Spinal cord (tissue), 10 donors: Measurements from ENCODE around the gene CCDC91. TPM values are rescaled to one million over a fixed set of nuclear protein-coding genes. Genes with fewer than 3 reads are reported as not detected.
A peak's percentile ranks its signal among the peaks of the same experiment; 100 is the strongest.

Experiments
- DNase-seq, 6 donors: peaks; one replicate each; pipeline versions ENCODE4 v3.0.0 to v3.0.0-alpha.2; 2013 to 2015; ENCODE audit warnings: low spot score in 6 of 6, low read depth in 4 of 6
- H3K27ac ChIP-seq: one replicate; pipeline ENCODE4 v1.5.1; 2013; ENCODE audit warnings: low read depth, low read length, control low read depth
- H3K27me3 ChIP-seq: one replicate; pipeline ENCODE4 v1.6.1; 2013; ENCODE audit warnings: low read length; ENCODE audit not compliant: control insufficient read depth, insufficient read depth
- H3K36me3 ChIP-seq: one replicate; pipeline ENCODE4 v1.6.1; 2013; ENCODE audit warnings: low read length; ENCODE audit not compliant: control insufficient read depth, insufficient read depth
- H3K4me1 ChIP-seq: one replicate; pipeline ENCODE4 v1.6.1; 2013; ENCODE audit warnings: low read length; ENCODE audit not compliant: control insufficient read depth, insufficient read depth
- H3K4me3 ChIP-seq: one replicate; pipeline ENCODE4 v1.5.1; 2013; ENCODE audit warnings: low read depth, low read length, control low read depth
- H3K9me3 ChIP-seq: one replicate; pipeline ENCODE4 v1.6.1; 2013; ENCODE audit warnings: low read length; ENCODE audit not compliant: control insufficient read depth, insufficient read depth
- WGBS: methylation state at CpG from one replicate; pipeline ENCODE4 v1.1.5; 2013; ENCODE audit warnings: missing lambda C conversion rate; ENCODE audit not compliant: insufficient coverage; 5-methylcytosine and 5-hydroxymethylcytosine counted together
- polyA plus RNA-seq, 2 donors: library from polyadenylated mRNA; unstranded; fragments of 120-200 nt; gene quantifications; one replicate each; pipeline ENCODE4 v1.2.1, GENCODE V29; 2013; ENCODE audit not compliant: insufficient read length in 2 of 2
- total RNA-seq, 2 donors: library from RNA; depleted of rRNA in 1 of 2; stranded (reverse); fragments of 120-200 nt in 1 of 2; fragments of >200 nt in 1 of 2; gene quantifications; one replicate each; pipeline versions ENCODE4 v1.2.3 to v1.2.4, GENCODE V29; 2013 to 2014
- donor health status: healthy.

Gene CCDC91
- total and polyA plus RNA-seq, 4 donors, result 29.8 to 64.9 (median 46.6) TPM

- Histone ChIP-seq H3K27me3 (no peaks in the 10 kb centered on the region), H3K4me1 (no peaks in the 10 kb centered on the region), H3K36me3 (no peaks in the 10 kb centered on the region), H3K9me3 (peaks cover 2% of the 10 kb centered on the region), H3K27ac (no peak overlapping the region), H3K4me3 (no peak overlapping the region)
- no CpG with 5 or more reads among the region's 2 CpGs for whole genome bisulfite sequencing
- peak in 2 of 6 donors; percentile 22 to 62 for DNase-seq
Observed at GRCh38 chr12:28540324-28540714, 350.1 kb downstream of the CCDC91 start.

DNA sequence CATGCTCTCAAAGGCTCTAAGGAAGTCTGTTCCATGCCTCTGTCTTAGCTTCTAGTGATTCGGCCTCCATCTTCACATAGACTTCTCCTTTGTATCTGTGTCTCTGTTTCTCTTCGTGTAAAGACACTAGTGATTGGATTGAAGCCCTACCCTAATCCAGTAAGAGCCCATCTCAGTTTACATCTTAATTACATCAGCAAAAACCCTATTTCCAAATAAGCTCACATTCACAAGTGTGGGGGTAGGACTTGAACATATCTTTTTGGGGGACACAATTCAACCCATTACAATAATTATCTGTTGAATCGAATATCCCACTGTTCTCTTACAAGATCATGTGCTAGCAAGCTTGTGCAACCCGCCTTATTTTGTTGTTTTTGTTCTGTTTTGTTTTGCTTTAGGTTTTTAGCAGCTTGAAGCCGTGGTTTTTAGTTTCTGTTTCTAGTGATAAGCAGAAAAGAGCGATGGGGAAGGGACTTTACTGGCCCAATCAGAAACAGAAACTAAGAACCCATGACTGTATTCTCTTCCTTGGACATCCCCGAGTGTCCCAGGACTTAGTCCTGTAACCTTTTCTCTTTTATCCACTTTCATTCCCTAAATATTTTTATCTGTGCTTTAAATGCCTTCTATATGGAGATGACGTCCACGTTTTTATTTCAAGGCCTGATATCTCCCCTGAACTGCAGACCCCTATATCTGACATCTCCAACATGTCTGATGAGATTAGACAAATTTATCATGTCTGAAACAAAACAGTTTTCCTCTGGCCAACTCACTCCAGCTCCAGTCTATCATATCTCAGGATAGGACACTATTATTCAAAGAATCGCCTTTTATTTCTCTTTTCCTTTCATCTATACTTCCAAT is 353.0 kb downstream of the CCDC91 start:
- 94% methylated on average over 1 of the region's 10 CpGs for WGBS
- H3K4me3 ChIP-seq, result no peak overlapping the region
- H3K9me3 ChIP-seq, result peaks cover 2% of the 10 kb centered on the region
- H3K4me1 ChIP-seq, result no peaks in the 10 kb centered on the region
- no peak for DNase-seq
- H3K36me3 ChIP-seq, result no peaks in the 10 kb centered on the region
- no peaks in the 10 kb centered on the region for H3K27me3 ChIP-seq
- H3K27ac ChIP-seq, result no peak overlapping the region

DNA sequence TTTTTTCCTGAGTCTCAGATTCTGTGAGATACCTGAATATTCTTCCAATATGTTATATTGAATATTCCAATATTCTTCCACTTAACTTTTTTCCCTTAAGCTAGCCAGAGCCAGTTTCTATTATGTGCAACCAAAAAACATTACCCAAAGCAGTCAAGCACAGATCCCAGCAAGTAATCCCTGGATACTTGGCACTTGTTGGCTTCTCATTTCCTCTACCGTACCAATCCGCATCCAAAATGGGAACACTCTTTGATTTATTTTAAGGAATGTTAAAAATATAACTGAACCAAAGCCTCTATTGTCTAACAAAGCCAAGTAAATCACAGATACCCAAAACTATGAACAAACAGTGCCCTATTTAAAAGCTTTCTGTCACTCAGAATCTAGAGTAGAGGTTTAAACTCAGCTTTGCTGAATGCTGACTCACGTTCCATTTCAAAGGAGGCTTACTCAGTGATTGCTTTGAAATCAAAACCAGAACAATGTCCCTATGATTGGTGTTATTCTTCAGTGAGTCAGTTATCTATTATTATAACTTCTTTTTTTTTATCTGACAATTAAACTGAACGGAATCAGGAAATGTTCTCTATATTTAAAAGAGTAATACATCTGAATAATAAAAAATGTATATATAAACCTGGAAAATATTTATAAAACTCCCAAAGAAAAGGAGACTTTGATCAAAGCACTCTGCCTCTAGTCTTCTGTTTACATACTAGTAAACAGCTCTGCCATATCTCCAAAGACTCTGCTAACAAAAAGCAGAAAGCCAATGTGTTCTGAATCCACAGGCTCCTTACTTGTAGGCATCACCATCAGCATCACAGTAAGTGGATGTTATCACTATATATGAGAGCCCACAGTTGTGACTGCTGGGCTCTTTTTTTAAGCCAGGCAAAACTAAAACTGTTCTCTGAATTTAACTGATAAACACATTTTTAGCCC is 360.8 kb downstream of the CCDC91 start:
- H3K36me3 ChIP-seq, result no peaks in the 10 kb centered on the region
- no peaks in the 10 kb centered on the region for H3K27me3 ChIP-seq
- no peak overlapping the region for H3K27ac ChIP-seq
- no peak for DNase-seq
- no peak overlapping the region for H3K4me3 ChIP-seq
- no peaks in the 10 kb centered on the region for H3K9me3 ChIP-seq
- H3K4me1 ChIP-seq, result no peaks in the 10 kb centered on the region
- no CpG with 5 or more reads among the region's 4 CpGs for WGBS

- H3K27me3 ChIP-seq, result no peaks in the 10 kb centered on the region
- no peak overlapping the region for H3K4me3 ChIP-seq
- WGBS, result 96% methylated on average over 2 of the region's 4 CpGs
- H3K36me3 ChIP-seq, result no peaks in the 10 kb centered on the region
- H3K27ac ChIP-seq, result no peak overlapping the region
- peak in 1 of 6 donors; percentile 45 for DNase-seq
- no peaks in the 10 kb centered on the region for H3K4me1 ChIP-seq
- no peaks in the 10 kb centered on the region for H3K9me3 ChIP-seq
Observed at GRCh38 chr12:28552251-28552970, 362.2 kb downstream of the CCDC91 start.

GRCh38 chr12:28555748-28556147 is 365.5 kb downstream of the CCDC91 start:
- no CpG with 5 or more reads among the region's 4 CpGs for WGBS
- no peaks in the 10 kb centered on the region for H3K9me3 ChIP-seq
- H3K4me3 ChIP-seq, result no peak overlapping the region
- no peaks in the 10 kb centered on the region for H3K4me1 ChIP-seq
- H3K27me3 ChIP-seq, result no peaks in the 10 kb centered on the region
- DNase-seq, result peak in 2 of 6 donors; percentile 7 to 22
- no peaks in the 10 kb centered on the region for H3K36me3 ChIP-seq
- H3K27ac ChIP-seq, result no peak overlapping the region

DNA sequence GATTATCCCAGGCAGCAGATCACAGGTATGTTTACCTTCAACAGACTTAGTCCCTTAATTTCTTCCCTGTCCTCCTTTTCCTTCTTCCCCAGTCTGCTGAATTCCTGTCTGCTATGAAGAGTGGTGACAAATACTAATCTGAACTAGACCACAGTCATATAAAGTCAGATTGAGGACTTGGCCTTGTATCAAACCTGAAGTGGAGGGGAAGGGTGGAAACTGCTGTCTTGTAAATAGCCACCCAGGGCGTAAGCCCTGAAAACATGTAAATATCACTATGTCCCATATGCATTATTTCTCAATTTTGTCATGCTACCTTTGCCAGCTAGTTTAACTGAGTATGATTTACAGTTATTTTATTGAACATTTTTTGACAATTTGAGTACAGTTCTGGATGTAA is 368.0 kb downstream of the CCDC91 start:
- H3K36me3 ChIP-seq, result no peaks in the 10 kb centered on the region
- H3K4me3 ChIP-seq, result no peak overlapping the region
- no peaks in the 10 kb centered on the region for H3K9me3 ChIP-seq
- no CpG with 5 or more reads among the region's 1 CpG for WGBS
- no peak for DNase-seq
- H3K4me1 ChIP-seq, result no peaks in the 10 kb centered on the region
- H3K27me3 ChIP-seq, result no peaks in the 10 kb centered on the region
- no peak overlapping the region for H3K27ac ChIP-seq

GRCh38 chr12:28563286-28563685 is 373.0 kb downstream of the CCDC91 start:
- WGBS, result 88% methylated on average over 1 of the region's 3 CpGs

GRCh38 chr12:28563936-28564335 is 373.7 kb downstream of the CCDC91 start:
- no peaks in the 10 kb centered on the region for H3K9me3 ChIP-seq
- DNase-seq, result no peak
- H3K36me3 ChIP-seq, result no peaks in the 10 kb centered on the region
- H3K27me3 ChIP-seq, result no peaks in the 10 kb centered on the region
- H3K4me1 ChIP-seq, result no peaks in the 10 kb centered on the region
- H3K4me3 ChIP-seq, result no peak overlapping the region
- no CpG with 5 or more reads among the region's 2 CpGs for WGBS
- no peak overlapping the region for H3K27ac ChIP-seq

More at GRCh38 chr12:28563286-28563685, 373.0 kb downstream of the CCDC91 start:
- Histone ChIP-seq H3K36me3 (no peaks in the 10 kb centered on the region), H3K9me3 (no peaks in the 10 kb centered on the region), H3K27ac (no peak overlapping the region), H3K4me3 (no peak overlapping the region), H3K4me1 (no peaks in the 10 kb centered on the region), H3K27me3 (no peaks in the 10 kb centered on the region)
- DNase-seq, result no peak

DNA sequence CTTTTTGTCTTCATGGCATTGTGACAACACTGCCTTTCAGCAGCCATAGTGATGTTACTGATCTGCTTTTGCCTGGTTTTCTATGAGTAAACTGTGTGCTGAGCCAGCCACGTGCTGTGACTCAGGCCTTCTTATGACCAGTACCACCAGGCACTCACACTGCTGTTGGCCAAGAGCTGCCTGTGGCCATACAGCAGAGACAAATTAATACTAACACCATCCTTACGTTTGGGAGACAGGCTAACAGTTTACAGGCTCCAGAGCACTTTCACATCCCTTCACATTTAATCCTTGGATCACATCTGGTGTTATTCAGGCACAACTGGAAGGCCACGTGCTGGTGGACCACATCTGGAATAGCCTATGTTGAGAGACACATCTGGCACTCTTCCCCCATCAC is 377.9 kb downstream of the CCDC91 start:
- no peaks in the 10 kb centered on the region for H3K4me1 ChIP-seq
- H3K27me3 ChIP-seq, result no peaks in the 10 kb centered on the region
- H3K27ac ChIP-seq, result no peak overlapping the region
- 72% methylated on average over 3 of the region's 3 CpGs for WGBS
- DNase-seq, result no peak
- H3K36me3 ChIP-seq, result no peaks in the 10 kb centered on the region
- no peaks in the 10 kb centered on the region for H3K9me3 ChIP-seq
- no peak overlapping the region for H3K4me3 ChIP-seq
